Common myeloid progenitor, CD34-positive (primary cell): Measurements from ENCODE around the gene PSMD3.
A peak's percentile ranks its signal among the peaks of the same experiment; 100 is the strongest.
"Not testable (repeated sequence)": the region's sequence is repeated elsewhere in the genome, so short reads cannot be mapped to it uniquely, and the experiment has no call there.

Source experiments
- CTCF ChIA-PET: fragments of 350-600 bp; sonication (Branson Sonifier 250); formaldehyde crosslinking; loops from one replicate; lab custom pipeline; 2021; ENCODE audit warnings: antibody characterized with exemption; lab: Charles Lee
- POLR2A ChIA-PET: fragments of 350-600 bp; sonication (Branson Sonifier 250); formaldehyde crosslinking; loops from one replicate; lab custom pipeline; 2021; ENCODE audit warnings: antibody characterized with exemption; lab: Charles Lee
- DNase-seq, 3 donors: peaks; one replicate each; pipeline versions ENCODE4 v3.0.0 to v3.0.0-alpha.2; 2013
- H3K27ac ChIP-seq, 2 experiments: 1 replicate in 1 of 2; 2 replicates in 1 of 2; pipeline ENCODE4 v1.7.0; 2013; ENCODE audit warnings: inconsistent platforms in 2 of 2, low read length in 2 of 2, mild to moderate bottlenecking in 2 of 2, low read depth in 1 of 2, moderate library complexity in 1 of 2; ENCODE audit not compliant: severe bottlenecking in 2 of 2, insufficient read depth in 1 of 2, poor library complexity in 1 of 2
- H3K27me3 ChIP-seq, 5 experiments: replicated peaks in 2 of 5; 1 replicate in 3 of 5; 2 replicates in 2 of 5; pipeline versions ENCODE4 v1.6.1 to v1.7.0; 2013; ENCODE audit warnings: low read length in 4 of 5, mild to moderate bottlenecking in 2 of 5, moderate library complexity in 2 of 5, inconsistent platforms in 1 of 5; ENCODE audit not compliant: insufficient read depth in 5 of 5, control insufficient read depth in 4 of 5
- H3K36me3 ChIP-seq, 4 experiments: 1 replicate in 2 of 4; 2 replicates in 2 of 4; pipeline versions ENCODE4 v1.6.1 to v1.7.0; 2013; ENCODE audit warnings: low read length in 3 of 4, control low read depth in 1 of 4, mild to moderate bottlenecking in 1 of 4; ENCODE audit not compliant: control insufficient read depth in 4 of 4, insufficient read depth in 4 of 4
- H3K4me1 ChIP-seq, 4 experiments: 1 replicate in 3 of 4; 2 replicates in 1 of 4; pipeline versions ENCODE4 v1.6.1 to v1.7.1; 2013; ENCODE audit warnings: low read length in 3 of 4, mild to moderate bottlenecking in 3 of 4, control low read depth in 1 of 4, inconsistent platforms in 1 of 4, moderate library complexity in 1 of 4; ENCODE audit not compliant: control insufficient read depth in 4 of 4, insufficient read depth in 4 of 4; ENCODE audit errors: control extremely low read depth in 1 of 4
- H3K4me3 ChIP-seq, 7 experiments: 1 replicate in 4 of 7; 2 replicates in 3 of 7; pipeline versions ENCODE4 v1.5.1 to v1.7.0; 2013; ENCODE audit warnings: mild to moderate bottlenecking in 7 of 7, low read length in 6 of 7, moderate library complexity in 6 of 7, inconsistent platforms in 2 of 7, low read depth in 2 of 7, control low read depth in 1 of 7; ENCODE audit not compliant: insufficient read depth in 4 of 7, control insufficient read depth in 1 of 7; ENCODE audit errors: extremely low read depth in 1 of 7
- H3K9me3 ChIP-seq, 5 experiments: 1 replicate in 4 of 5; 2 replicates in 1 of 5; pipeline versions ENCODE4 v1.6.1 to v1.7.1; 2013; ENCODE audit warnings: low read length in 4 of 5, mild to moderate bottlenecking in 2 of 5, inconsistent platforms in 1 of 5, low read depth in 1 of 5, moderate library complexity in 1 of 5; ENCODE audit not compliant: control insufficient read depth in 4 of 5, insufficient read depth in 2 of 5; ENCODE audit errors: control extremely low read depth in 1 of 5
- WGBS: methylation state at CpG from one replicate; pipeline ENCODE4 v1.1.5; 2013; ENCODE audit not compliant: insufficient coverage; 5-methylcytosine and 5-hydroxymethylcytosine counted together

PSMD3 gene

DNA sequence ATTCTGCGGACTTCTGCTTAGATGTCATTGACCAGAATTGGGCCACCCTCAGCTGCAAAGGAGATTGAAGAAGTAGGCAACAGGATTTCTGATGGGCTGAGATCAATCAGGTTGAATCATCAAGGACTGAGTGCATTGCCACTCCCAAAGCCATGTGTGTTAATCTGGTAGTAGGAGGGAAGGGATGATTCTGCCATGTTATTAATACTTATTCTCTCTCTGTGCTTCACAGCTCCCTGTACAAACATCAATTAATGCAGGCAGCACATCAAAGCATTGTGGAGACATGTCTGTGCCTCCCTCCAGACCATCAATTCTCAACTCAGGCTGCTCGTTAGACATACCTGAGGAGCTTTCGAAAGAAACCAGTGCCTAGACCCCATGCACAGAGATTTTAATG, 41.5 kb upstream of the PSMD3 start:
- POLR2A ChIA-PET, result interaction anchor here (0.7 kb wide), 1 partner anchor 9 kb away, joined by 9 read pairs; no protein-coding TSS in a partner anchor
- no peak overlapping the region for H3K27ac ChIP-seq
- 100% methylated on average over 2 of the region's 3 CpGs for WGBS

GRCh38 chr17:39939588-39940419, 40.8 kb upstream of the PSMD3 start:
- POLR2A ChIA-PET, result interaction anchor here (0.6 kb wide), 1 partner anchor 42 kb away, joined by 4 read pairs; no protein-coding TSS in a partner anchor
- WGBS, result 67% methylated on average over 6 of the region's 6 CpGs
- peak; percentile 50 to 83 (median 77) for DNase-seq
- CTCF ChIA-PET, result interaction anchor here (0.6 to 3.0 kb wide), 19 partner anchors 8 to 88 kb away, joined by 3 to 18 read pairs (median 4); partner anchors contain the start of genes GSDMA, LRRC3C, ORMDL3 and PSMD3
- Histone ChIP-seq H3K27ac (no peak overlapping the region), H3K27me3 (no peaks in the 10 kb centered on the region), H3K4me3 (no peak overlapping the region), H3K4me1 (peaks cover 0 to 9% (median 6%) of the 10 kb centered on the region in 4 experiments), H3K36me3 (no peaks in the 10 kb centered on the region), H3K9me3 (no peaks in the 10 kb centered on the region)

More for the DNA sequence above, 41.5 kb upstream of the PSMD3 start:
- Histone ChIP-seq H3K4me3 (no peak overlapping the region), H3K27me3 (no peaks in the 10 kb centered on the region), H3K9me3 (no peaks in the 10 kb centered on the region), H3K36me3 (no peaks in the 10 kb centered on the region), H3K4me1 (peaks cover 0 to 9% (median 6%) of the 10 kb centered on the region in 4 experiments)
- DNase-seq, result no peak
- CTCF ChIA-PET, result interaction anchor here (1.0 to 3.0 kb wide), 13 partner anchors 8 to 88 kb away, joined by 3 to 18 read pairs (median 4); partner anchors contain the start of genes GSDMA, LRRC3C, ORMDL3 and PSMD3

- no peak for DNase-seq
- no peak overlapping the region for H3K4me3 ChIP-seq
- CTCF ChIA-PET, result interaction anchor here (0.9 kb wide), 1 partner anchor 10 kb away, joined by 4 read pairs; no protein-coding TSS in a partner anchor
- POLR2A ChIA-PET, result interaction anchor here (1.3 kb wide), 1 partner anchor 17 kb away, joined by 4 read pairs; the partner anchor contains the start of genes LRRC3C and ORMDL3
- no peaks in the 10 kb centered on the region for H3K27me3 ChIP-seq
- no peak overlapping the region for H3K27ac ChIP-seq
- peaks cover 0 to 13% (median 6%) of the 10 kb centered on the region in 4 experiments for H3K4me1 ChIP-seq
- no peaks in the 10 kb centered on the region for H3K36me3 ChIP-seq
- H3K9me3 ChIP-seq, result no peaks in the 10 kb centered on the region
- 98% methylated on average over 14 of the region's 14 CpGs for WGBS
These were observed 36.8 kb upstream of the PSMD3 start for GRCh38 chr17:39943702-39944392.

DNA sequence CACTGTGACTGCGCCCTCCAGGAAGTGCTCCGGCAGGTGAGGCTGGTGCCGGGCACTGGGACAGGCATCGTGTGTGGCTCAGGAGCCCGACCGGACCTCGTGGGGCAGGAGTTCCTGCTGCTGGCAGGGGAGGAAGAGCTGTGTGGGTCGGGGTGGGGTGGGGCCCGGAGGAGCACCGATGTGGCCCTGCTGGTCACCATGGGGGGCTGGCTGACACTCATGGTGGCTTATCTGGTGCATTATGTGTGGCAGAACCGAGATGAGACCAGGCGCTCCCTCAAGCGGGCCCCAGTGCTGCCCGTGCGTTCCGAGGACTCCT, 36.3 kb upstream of the PSMD3 start:
- H3K4me1 ChIP-seq, result peaks cover 0 to 16% (median 7%) of the 10 kb centered on the region in 4 experiments
- ChIA-PET CTCF (no interaction called here), POLR2A (interaction anchor here (1.3 kb wide), 1 partner anchor 17 kb away, joined by 4 read pairs; the partner anchor contains the start of genes LRRC3C and ORMDL3)
- H3K27me3 ChIP-seq, result no peaks in the 10 kb centered on the region
- H3K36me3 ChIP-seq, result no peaks in the 10 kb centered on the region
- WGBS, result 95% methylated on average over 7 of the region's 16 CpGs
- H3K27ac ChIP-seq, result no peak overlapping the region
- H3K4me3 ChIP-seq, result no peak overlapping the region
- H3K9me3 ChIP-seq, result no peaks in the 10 kb centered on the region
- no peak for DNase-seq

GRCh38 chr17:39946551-39947330, 33.9 kb upstream of the PSMD3 start:
- Histone ChIP-seq H3K4me1 (peaks cover 0 to 9% (median 6%) of the 10 kb centered on the region in 4 experiments), H3K27ac (no peak overlapping the region), H3K27me3 (no peaks in the 10 kb centered on the region), H3K9me3 (no peaks in the 10 kb centered on the region), H3K36me3 (no peaks in the 10 kb centered on the region), H3K4me3 (no peak overlapping the region)
- ChIA-PET POLR2A (no interaction called here), CTCF (interaction anchor here (0.7 to 3.6 kb wide), 6 partner anchors 7 to 76 kb away, joined by 3 to 15 read pairs (median 4); no protein-coding TSS in a partner anchor)
- no peak for DNase-seq
- 93% methylated on average over 13 of the region's 15 CpGs for WGBS

- CTCF ChIA-PET, result interaction anchor here (1.0 to 3.6 kb wide), 2 partner anchors 10 to 19 kb away, joined by 3 to 15 read pairs; no protein-coding TSS in a partner anchor
- H3K27ac ChIP-seq, H3K9me3 ChIP-seq, H3K36me3 ChIP-seq, H3K4me3 ChIP-seq, DNase-seq, H3K27me3 ChIP-seq: not testable (repeated sequence)
- H3K4me1 ChIP-seq, result peaks cover 0 to 17% (median 13%) of the 10 kb centered on the region in 4 experiments
- POLR2A ChIA-PET, result interaction anchor here (0.7 kb wide), 1 partner anchor 9 kb away, joined by 9 read pairs; no protein-coding TSS in a partner anchor
- 100% methylated on average over 4 of the region's 5 CpGs for WGBS
These were observed 32.1 kb upstream of the PSMD3 start for GRCh38 chr17:39948489-39948828.
